Coronary artery (tissue), 2 donors: ENCODE results near the gene SMOC2.
A peak's percentile ranks its signal among the peaks of the same experiment; 100 is the strongest.

Source experiments
- DNase-seq: peaks from one replicate; pipeline ENCODE4 v3.0.0-alpha.2; 2017; ENCODE audit warnings: low spot score
- H3K27ac ChIP-seq, 2 donors: fragments of 200-600 bp; sonication (generic); one replicate each; pipeline ENCODE4 v1.5.1; 2016 to 2019
- H3K4me3 ChIP-seq: fragments of 200-600 bp; sonication (generic); 2 replicates; pipeline ENCODE4 v1.5.1; 2016; ENCODE audit warnings: mild to moderate bottlenecking, moderate library complexity
- CTCF ChIP-seq: fragments of 200-600 bp; sonication (generic); IDR thresholded peaks from one replicate; pipeline ENCODE4 v1.5.1; 2019; ENCODE audit warnings: antibody characterized with exemption

Gene SMOC2

DNA sequence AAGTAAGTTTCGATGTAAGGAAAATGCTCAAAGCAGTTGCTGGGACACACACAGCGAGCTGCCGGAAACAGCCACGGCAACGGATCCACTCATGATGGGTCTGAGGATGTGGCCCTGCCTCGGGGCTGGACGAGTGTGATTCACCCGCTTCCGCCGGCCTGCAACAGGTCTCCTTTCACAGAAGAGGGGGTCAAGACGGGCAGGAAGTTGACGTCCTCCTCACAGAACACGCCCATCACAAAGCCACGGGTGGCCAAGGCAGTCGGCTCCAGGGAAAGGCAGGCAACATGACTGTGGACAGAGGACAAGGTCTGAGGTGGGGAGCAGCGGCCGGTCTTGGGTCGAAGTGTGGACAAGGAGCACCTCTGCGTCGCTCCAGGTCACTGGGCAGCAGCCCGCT lies 29.9 kb upstream of the SMOC2 start:
- Histone ChIP-seq H3K4me3 (no peak overlapping the region), H3K27ac (no peak overlapping the region)
- TF ChIP-seq CTCF: no peak
- peak; percentile 62 for DNase-seq

GRCh38 chr6:168411793-168412192 lies 29.2 kb upstream of the SMOC2 start:
- TF ChIP-seq CTCF: no peak
- DNase-seq: peak; percentile 40
- Histone ChIP-seq H3K4me3 (no peak overlapping the region), H3K27ac (no peak overlapping the region)

- Histone ChIP-seq H3K4me3 (no peak overlapping the region), H3K27ac (no peak overlapping the region)
- DNase-seq: peak; percentile 68
- no peak for TF ChIP-seq CTCF
These were observed 28.5 kb upstream of the SMOC2 start for GRCh38 chr6:168412456-168412855.

- H3K27ac ChIP-seq: no peak overlapping the region
- peak; percentile 46 for DNase-seq
- no peak for TF ChIP-seq CTCF
- H3K4me3 ChIP-seq: no peak overlapping the region
These were observed 27.8 kb upstream of the SMOC2 start for GRCh38 chr6:168413018-168413720.

- no peak overlapping the region for H3K27ac ChIP-seq
- TF ChIP-seq CTCF: no peak
- DNase-seq: peak; percentile 57
- H3K4me3 ChIP-seq: no peak overlapping the region
These were observed 27.1 kb upstream of the SMOC2 start for GRCh38 chr6:168413856-168414255.

GRCh38 chr6:168414336-168415097 lies 26.5 kb upstream of the SMOC2 start:
- H3K27ac ChIP-seq: no peak overlapping the region

More at GRCh38 chr6:168414336-168415097, 26.5 kb upstream of the SMOC2 start:
- peak; percentile 22 for DNase-seq
- no peak overlapping the region for H3K4me3 ChIP-seq
- no peak for TF ChIP-seq CTCF
